Endodermal cell (in vitro differentiated cells): ENCODE results near the gene SMARCA2. TPM values are rescaled to one million over a fixed set of nuclear protein-coding genes. Genes with fewer than 3 reads are reported as not detected.
A peak's percentile ranks its signal among the peaks of the same experiment; 100 is the strongest.

Experiments used
- DNase-seq: peaks from one replicate; pipeline ENCODE4 v3.0.0-alpha.2; 2017
- H3K27ac ChIP-seq: 2 replicates; pipeline ENCODE4 v1.5.1; 2013; ENCODE audit warnings: mild to moderate bottlenecking, low read depth, low read length, moderate library complexity
- H3K27me3 ChIP-seq: 2 replicates; pipeline ENCODE4 v1.6.1; 2013; ENCODE audit warnings: mild to moderate bottlenecking, low read length, moderate library complexity; ENCODE audit not compliant: insufficient read depth, control insufficient read depth, poor library complexity, severe bottlenecking
- H3K36me3 ChIP-seq: 2 replicates; pipeline ENCODE4 v1.7.0; 2013; ENCODE audit warnings: mild to moderate bottlenecking, low read length, moderate library complexity; ENCODE audit not compliant: control insufficient read depth, insufficient read depth
- H3K4me1 ChIP-seq: one replicate; pipeline ENCODE4 v1.7.0; 2013; ENCODE audit warnings: low read length; ENCODE audit not compliant: control insufficient read depth, insufficient read depth
- H3K4me3 ChIP-seq: 2 replicates; pipeline ENCODE4 v1.5.1; 2013; ENCODE audit warnings: mild to moderate bottlenecking, low read length, moderate library complexity
- H3K9ac ChIP-seq: 2 replicates; pipeline ENCODE4 v1.6.1; 2013; ENCODE audit warnings: mild to moderate bottlenecking, low read length, moderate library complexity; ENCODE audit not compliant: poor library complexity, severe bottlenecking; ENCODE audit errors: extremely low read depth
- H3K9me3 ChIP-seq: 2 replicates; pipeline ENCODE4 v1.6.1; 2013; ENCODE audit warnings: mild to moderate bottlenecking, low read length, moderate library complexity; ENCODE audit not compliant: control insufficient read depth
- H3K27ac Mint-ChIP-seq: 2 replicates; pipeline ENCODE4 v1.8.0; 2020; ENCODE audit warnings: mixed read lengths
- H3K27me3 Mint-ChIP-seq: 2 replicates; pipeline ENCODE4 v1.8.0; 2021; ENCODE audit warnings: mild to moderate bottlenecking, mixed read lengths; ENCODE audit not compliant: insufficient read depth
- H3K36me3 Mint-ChIP-seq: 2 replicates; pipeline ENCODE4 v1.8.0; 2020; ENCODE audit warnings: low read depth, mixed read lengths
- H3K4me1 Mint-ChIP-seq: 2 replicates; pipeline ENCODE4 v1.8.0; 2020; ENCODE audit warnings: mixed read lengths
- H3K4me3 Mint-ChIP-seq: 2 replicates; pipeline ENCODE4 v1.8.0; 2020; ENCODE audit warnings: mild to moderate bottlenecking, moderate library complexity, mixed read lengths
- H3K9me3 Mint-ChIP-seq: 2 replicates; pipeline ENCODE4 v1.8.0; 2020; ENCODE audit warnings: mild to moderate bottlenecking, mixed read lengths
- WGBS, 2 experiments: methylation state at CpG; one replicate each; pipeline versions ENCODE4 v1.1.5 to v1.1.7; 2013; ENCODE audit warnings: missing lambda C conversion rate in 2 of 2, mixed read lengths in 1 of 2; ENCODE audit not compliant: insufficient coverage in 1 of 2, insufficient read length in 1 of 2; 5-methylcytosine and 5-hydroxymethylcytosine counted together
- total RNA-seq, 2 donors: library from RNA; stranded (reverse); fragmentation: NEBNext Ultra II Directional in 1 of 2; extraction: Animal tissue kit (Norgen Biotek cat#: 25700) in 1 of 2; gene quantifications; 2 replicates in 1 of 2; 3 replicates in 1 of 2; pipeline ENCODE4 v1.2.1, GENCODE V29; 2021
- TF ChIP-seq, protein P1 (sequence below): fragments of 200-600 bp; sonication (generic); conservative IDR thresholded peaks from 2 replicates; pipeline ENCODE4 v1.5.0; 2021; ENCODE audit warnings: antibody characterized with exemption, mild to moderate bottlenecking

The SMARCA2 gene
- total RNA-seq, 2 donors from 2014 or later: 2.6 to 8.6 TPM

DNA sequence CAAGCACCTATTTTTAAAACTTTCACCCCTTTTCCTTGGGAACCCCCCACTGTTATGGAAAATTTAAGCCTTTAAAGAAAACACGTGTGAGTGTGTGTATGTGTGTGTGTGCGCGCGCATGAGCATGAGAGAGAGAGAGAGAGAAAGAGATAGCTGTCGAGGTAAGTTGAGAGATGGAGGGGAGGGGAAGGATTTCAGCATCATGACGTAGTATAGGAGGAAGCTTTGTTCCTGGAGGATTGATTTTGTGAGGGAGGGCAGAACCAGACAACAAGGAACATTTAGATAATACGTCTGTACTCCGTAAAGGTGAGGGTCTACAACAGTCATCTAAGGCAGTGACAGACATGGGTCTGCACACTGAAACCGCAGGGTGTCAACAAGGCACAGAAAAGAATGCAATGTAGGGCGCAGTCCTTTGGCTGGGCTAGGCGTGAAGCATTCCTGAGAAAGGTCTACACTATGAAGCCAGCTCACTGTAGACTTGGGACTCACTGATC, 227.7 kb downstream of the SMARCA2 start:
- peaks cover 3% of the 10 kb centered on the region for H3K4me1 ChIP-seq
- peaks cover 24% of the 10 kb centered on the region for H3K36me3 ChIP-seq
- H3K9me3 Mint-ChIP-seq: peaks cover 6% of the 10 kb centered on the region
- peaks cover 29% of the 10 kb centered on the region for H3K9me3 ChIP-seq
- peak overlapping the region; percentile 75 for H3K4me3 ChIP-seq
- no peaks in the 10 kb centered on the region for H3K27me3 Mint-ChIP-seq
- H3K4me1 Mint-ChIP-seq: peaks cover 33% of the 10 kb centered on the region
- no peak overlapping the region for H3K9ac ChIP-seq
- H3K4me3 Mint-ChIP-seq: peak overlapping the region; percentile 60
- TF ChIP-seq, protein P1, sequence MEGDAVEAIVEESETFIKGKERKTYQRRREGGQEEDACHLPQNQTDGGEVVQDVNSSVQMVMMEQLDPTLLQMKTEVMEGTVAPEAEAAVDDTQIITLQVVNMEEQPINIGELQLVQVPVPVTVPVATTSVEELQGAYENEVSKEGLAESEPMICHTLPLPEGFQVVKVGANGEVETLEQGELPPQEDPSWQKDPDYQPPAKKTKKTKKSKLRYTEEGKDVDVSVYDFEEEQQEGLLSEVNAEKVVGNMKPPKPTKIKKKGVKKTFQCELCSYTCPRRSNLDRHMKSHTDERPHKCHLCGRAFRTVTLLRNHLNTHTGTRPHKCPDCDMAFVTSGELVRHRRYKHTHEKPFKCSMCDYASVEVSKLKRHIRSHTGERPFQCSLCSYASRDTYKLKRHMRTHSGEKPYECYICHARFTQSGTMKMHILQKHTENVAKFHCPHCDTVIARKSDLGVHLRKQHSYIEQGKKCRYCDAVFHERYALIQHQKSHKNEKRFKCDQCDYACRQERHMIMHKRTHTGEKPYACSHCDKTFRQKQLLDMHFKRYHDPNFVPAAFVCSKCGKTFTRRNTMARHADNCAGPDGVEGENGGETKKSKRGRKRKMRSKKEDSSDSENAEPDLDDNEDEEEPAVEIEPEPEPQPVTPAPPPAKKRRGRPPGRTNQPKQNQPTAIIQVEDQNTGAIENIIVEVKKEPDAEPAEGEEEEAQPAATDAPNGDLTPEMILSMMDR: no peak
- no peaks in the 10 kb centered on the region for H3K27me3 ChIP-seq
- peak; percentile 63 for DNase-seq
- H3K36me3 Mint-ChIP-seq: peaks cover 35% of the 10 kb centered on the region
- WGBS, 2 experiments: 67 to 73% methylated on average over 9 to 11 of the region's 11 CpGs
- peak overlapping the region; percentile 93 for H3K27ac Mint-ChIP-seq
- peak overlapping the region; percentile 97 for H3K27ac ChIP-seq
